HG03196 (cell line): ENCODE data around the gene CLDN15.
"Not testable (repeated sequence)": the region's sequence is repeated elsewhere in the genome, so short reads cannot be mapped to it uniquely, and the experiment has no call there.

ENCODE experiments used
- ATAC-seq: cut with Tn5 transposase; IDR thresholded peaks from one replicate; pipeline ENCODE4 v1.9.1; 2021; ENCODE audit not compliant: unreplicated experiment

CLDN15 gene, protein sequence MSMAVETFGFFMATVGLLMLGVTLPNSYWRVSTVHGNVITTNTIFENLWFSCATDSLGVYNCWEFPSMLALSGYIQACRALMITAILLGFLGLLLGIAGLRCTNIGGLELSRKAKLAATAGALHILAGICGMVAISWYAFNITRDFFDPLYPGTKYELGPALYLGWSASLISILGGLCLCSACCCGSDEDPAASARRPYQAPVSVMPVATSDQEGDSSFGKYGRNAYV

DNA sequence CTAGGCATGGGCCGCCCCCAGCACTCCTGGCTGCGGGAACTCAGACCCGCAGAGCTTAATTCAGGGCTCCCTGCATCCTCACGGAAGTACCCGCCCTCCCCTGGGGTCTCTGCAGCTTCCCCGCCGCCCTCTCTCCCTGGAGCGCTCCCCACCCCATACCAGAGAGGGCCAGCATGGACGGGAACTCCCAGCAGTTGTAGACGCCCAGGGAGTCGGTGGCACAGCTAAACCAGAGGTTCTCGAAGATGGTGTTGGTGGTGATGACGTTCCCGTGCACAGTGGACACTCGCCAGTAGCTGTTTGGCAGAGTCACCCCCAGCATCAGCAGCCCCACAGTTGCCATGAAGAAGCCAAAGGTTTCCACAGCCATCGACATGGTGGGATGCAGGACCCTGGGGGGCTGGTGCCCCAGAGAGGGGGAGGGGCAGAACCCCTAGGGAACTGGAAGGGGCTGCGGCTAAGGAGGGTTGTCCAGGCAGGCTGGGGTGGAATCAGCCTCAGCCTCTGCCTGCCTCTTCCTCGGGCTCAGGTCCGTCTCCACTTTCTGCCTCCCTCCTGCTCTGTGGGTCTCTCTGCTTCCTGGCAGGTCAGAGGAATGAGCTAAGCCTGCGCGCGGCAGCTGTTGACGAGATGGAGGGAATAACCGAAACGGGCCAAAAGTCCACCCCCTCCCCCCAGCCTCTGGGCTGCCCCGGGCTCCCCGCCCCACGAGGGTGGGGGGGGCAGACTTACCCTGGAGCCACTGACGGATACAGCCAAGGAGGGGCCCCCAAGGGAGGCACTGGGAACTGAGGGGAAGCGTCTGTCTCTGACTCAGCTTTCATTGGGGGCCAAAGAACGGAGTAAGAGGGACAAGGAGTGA lies at the start of gene CLDN15:
CLDN15 (minus strand) TSS at position 597 of the 862 bp plus-strand sequence; CDS start at position 376, 221 bp downstream.
- no peak for ATAC-seq

DNA sequence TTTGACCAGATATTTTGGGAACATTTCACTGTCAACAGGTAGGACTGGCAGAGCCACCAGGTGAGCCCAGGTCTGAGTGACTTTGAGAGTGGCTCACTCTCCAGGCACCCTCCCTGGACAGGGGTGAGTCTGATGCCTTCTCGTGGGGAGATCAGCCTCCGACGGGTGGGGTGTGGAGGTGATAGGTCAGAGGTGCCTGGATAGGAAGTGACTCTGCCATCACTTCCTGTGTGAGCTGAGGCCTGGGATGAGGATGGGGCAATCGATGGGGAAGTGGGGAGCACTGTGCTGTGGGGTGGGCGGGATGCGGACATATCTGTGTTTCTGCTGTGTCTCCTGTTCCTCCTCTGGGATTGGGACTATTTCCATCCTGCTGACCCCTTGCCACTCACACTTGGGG lies 49.4 kb upstream of the CLDN15 start:
- no peak for ATAC-seq

DNA sequence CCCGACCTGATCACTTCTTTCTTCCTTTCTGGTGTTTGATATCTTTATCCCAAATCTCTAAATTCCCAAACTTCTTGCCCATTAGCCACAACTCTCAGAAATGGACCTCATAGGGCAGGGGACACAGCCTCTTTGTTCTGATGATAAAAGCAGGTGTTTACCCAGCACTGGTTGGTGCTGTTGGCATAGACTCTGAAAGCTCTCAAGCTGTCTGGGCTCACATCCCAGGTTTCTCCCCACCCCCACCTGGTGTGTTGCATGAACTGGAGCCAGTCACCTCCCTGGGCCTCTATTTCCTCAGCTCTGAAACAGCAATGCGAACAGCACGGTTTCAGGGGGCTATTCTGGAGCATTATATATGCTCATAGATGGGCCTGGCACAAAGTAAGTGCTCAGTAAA lies 48.3 kb upstream of the CLDN15 start:
- ATAC-seq, result not testable (repeated sequence)

DNA sequence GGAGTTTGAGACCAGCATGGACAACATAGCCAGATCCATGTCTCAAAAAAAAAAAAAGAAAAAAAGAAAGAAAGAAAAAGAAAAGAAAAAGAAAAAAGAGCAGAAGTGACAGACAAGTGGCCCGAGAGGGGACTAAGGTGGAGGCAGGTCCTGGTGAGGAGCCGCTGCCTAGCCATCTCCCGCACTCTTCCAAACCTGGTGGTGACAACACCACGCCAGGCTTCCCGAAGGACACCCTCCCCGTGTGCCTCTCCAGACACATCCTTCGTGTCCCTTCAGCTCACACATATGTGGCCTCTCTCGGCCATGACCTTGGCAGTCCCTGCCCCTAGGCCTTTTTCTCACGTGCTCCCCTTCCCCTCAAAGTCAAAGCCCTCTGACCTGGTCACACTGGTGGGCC lies 47.6 kb upstream of the CLDN15 start:
- no peak for ATAC-seq

DNA sequence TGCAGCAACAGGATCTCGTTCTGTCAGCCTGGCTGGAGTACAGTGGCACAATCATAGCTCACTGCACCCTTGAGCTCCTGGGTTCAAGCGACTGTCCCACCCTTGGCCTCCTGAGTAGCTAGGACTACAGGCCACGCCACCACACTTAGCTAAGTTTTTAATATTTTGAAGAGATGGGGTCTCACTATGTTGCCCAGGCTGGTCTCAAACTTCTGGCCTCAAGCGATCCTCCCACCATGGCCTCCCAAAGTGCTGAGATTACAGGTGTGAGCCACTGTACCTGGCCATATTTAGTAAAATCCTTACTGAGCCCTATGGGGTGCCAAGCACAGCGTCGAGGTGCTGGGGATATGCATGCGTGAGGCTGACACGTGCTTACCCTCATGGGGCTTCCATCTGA lies 43.3 kb upstream of the CLDN15 start:
- ATAC-seq, result not testable (repeated sequence)

DNA sequence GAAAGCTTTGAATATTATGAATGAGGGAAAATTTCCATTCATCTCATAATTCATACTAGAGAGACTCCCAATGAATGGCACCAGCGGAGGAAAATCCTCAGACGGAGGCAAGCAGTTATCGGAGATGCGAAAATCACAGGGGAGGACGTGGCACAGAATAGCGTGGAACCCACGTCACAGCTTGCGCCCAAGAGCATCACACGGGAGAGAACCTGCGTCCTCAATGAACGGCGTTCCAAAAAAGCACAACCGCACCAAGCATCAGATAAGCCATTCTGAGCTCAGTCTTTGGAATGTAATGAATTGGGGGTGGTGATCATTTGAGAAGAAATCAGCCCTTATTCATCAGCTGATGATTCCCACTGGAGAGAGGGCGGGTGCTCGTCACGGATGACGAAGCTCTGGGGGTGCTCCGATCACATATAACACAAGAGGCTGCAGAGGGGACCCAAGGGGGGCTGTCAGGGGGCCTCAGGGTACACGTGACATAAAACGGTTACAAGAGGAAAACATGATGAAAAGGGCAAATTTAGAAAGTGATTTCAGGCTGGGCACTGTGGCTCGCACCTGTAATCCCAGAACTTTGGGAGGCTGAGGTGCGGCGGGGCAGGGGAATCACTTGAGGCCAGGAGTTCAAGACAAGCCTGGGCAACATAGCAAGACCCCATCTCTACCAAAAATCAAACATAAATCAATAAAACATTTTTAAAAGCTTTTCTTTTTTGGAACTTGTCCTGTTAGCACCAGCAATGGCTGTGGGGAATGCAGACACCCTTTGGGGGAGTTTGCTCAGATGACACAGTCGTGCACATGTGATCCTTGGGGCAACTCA lies 41.1 kb upstream of the CLDN15 start:
- no peak for ATAC-seq

DNA sequence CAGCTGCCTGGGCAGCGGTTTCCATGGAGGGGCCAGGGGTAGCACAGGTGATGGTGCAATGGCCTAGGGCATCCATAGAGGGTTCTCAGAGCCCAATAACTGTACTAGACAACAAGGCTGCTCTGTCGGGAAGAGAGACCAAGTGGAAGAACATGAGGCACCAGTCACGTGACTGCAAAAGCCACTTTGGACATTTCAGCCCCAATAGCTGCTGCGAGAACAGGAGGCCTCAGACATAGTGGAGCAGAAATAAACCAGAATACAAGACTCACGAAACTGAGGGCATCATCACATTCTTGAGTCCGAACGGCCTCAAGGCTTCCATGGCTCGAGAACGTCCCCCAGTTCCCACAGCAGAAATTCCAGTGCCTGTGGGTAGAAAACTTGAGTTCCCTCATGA lies 39.6 kb upstream of the CLDN15 start:
- ATAC-seq, result no peak

DNA sequence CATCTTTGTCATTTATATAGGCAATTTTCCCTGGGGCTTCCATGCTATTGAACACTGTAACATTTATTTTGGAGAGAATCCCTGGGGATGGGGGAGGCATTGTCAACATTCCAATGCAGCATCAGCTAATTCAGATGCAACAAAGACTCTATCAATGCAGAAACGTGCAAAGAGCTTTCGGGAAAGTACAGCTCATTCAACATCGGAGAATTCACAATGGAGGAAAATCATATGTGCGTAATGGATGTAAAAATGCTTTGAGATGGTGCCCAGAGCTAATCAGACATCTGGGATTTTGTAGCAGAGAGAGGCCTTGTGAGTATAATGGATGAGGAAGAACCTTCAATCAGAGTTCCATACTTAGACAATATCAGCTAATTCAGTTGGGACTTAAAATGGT lies 35.6 kb upstream of the CLDN15 start:
- ATAC-seq, result no peak

DNA sequence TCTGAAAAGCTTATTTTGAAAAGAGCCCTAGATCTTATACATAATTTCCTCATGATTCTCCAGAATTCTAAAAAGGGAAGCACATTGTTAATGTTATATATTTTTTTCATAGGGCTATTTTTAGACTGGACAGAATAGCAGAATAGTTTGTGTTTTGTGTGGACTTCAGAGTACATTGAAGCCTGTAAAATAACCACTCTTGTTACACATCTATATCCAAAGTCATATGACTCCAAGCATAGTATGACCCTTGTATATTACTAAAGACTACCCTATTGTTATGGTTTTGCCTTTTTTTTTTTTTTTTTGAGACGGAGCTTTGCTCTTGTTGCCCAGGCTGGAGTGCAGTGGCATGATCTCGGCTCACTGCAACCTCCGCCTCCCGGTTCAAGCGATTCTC lies 33.4 kb upstream of the CLDN15 start:
- no peak for ATAC-seq

DNA sequence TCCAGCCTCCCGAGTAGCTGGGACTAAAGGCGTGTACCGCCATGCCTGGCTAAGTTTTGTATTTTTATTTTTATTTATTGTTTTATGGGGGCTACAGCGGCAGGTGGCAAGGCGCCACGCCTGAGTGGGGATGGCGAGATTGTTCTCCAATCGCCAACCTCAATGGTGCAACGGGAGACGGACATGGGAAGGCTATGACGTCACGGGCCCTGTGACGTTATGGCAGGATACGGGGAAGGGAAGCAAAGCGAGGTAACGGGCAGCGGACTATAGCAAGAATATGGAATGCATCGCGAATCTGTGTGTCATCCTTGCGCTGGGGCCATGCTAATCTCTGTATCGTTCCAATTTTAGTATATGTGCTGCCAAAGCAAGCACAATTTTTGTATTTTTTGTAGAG lies 32.1 kb upstream of the CLDN15 start:
- ATAC-seq, result no peak

DNA sequence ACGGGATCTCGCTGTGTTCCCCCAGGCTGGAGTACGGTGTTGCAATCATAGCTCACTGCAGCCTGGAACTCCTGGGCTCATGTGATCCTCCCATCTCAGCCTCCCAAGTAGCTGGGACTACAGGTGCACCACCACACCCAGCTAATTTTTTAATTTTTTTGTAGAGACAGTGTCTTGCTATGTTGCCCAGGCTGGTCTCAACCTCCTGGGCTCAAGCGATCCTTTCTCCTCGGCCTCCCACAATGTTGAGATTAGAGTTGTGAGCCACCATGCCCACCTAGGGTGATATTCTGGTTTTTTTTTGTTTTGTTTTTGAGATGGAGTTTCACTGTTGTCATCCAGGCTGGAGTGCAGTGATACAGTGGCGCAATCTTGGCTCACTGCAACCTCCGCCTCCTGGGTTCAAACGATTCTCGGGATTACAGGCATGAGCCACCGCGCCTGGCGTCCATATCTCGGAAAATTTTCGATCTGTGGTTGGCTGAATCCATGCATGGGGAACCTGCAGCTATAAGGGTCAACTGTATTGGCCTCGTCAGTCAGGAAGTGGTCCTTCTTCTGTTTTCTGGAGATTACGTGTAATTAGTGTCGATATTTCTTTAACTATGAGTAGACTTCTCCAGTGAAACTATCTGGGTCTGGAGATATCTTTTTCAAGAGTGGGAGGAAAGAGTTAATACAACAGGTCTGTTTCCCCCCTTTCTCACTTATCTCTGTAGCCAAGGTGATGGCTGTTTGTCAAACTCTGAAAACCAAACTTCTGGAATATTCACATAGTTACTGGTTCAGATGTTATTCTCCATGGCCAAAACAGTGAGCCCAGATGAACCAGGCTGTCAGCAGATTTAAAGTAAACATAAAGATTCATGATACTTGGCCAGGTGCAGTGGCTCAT lies 28.3 kb upstream of the CLDN15 start:
- ATAC-seq, result no peak

DNA sequence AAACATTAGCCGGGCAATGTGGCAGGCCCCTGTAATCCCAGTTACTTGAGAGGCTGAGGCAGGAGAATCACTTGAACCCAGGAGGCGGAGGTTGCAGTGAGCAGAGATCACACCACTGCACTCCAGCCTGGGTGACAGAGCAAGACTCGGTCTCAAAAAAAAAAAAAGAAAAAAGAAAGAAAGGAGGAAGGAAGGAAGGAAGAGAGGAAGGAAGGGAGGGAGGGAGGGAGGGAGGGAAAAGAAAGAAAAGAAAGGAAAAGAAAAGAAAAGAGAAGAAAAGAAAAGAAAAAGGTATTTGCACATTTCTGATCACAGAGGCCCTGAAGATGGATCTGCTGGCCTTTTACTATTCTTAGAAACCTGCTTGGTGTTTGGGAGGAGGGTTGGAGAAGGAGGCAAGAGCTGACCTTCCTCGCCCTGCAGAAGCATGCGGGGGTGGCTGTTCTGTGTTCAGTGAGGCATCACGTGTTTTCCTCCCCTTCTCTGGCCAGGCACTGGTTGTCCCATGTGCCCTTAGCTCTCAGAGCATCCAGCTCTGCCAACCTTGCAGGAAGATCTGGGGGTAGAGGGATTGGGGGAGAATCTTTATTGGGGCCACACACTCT lies 26.6 kb upstream of the CLDN15 start:
- ATAC-seq, result not testable (repeated sequence)

DNA sequence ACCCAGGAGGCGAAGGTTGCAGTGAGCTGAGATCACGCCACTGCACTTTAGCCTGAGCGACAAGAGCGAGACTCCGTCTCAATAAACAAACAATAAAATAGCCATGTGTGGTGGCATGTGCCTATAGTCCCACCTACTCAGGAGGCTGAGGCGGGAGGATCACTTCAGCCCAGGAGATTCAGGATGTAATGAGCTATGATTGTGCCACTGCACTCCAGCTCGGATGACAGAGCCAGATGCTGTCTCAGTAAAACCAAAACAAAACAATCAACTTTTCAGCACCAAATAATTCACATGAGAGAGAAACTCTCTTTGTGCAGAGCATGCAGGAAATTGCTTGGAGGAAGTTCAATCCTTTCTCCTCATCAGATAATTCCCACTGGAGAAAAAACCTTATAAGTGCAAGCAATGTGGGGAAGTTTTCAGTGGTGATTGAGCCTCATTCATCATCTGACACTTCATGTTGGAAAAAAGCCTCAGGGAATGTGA lies 20.7 kb upstream of the CLDN15 start:
- ATAC-seq, result no peak

DNA sequence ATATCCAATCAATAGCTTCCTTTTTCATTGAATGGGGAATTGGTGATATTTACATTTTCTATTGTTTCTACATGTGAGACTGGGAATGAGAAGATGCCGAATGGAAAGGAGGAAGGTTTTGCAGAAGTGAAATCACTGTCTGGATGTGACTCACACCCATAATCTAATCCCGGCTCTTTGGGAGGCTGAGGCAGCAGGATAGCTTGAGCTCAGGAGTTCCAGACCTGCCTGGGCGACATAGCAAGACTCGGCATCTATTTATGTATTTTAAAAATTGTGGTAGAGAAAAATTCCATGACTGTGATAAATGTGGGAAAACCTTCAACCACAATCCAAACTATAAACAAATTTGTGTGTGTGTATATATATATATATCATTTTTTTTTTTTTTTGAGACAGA lies 18.2 kb upstream of the CLDN15 start:
- ATAC-seq, result no peak

DNA sequence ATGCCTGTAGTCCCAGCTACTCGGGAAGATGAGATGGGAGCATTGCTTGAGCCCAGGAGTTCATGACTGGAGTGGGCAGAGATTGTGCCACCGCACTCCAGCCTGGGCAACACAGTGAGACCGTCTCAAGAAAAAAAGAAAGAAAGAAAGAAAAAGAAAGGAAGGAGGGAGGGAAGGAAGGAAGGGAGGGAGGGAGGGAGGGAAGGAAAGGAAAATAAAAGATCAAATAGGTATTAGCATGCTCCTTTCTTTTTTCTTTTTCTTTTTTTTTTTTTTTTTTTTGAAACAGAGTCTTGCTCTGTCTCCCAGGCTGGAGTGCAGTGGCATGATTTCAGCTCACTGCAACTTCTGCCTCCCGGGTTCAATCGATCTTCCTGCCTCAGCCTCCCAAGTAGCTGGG lies 15.6 kb upstream of the CLDN15 start:
- not testable (repeated sequence) for ATAC-seq

DNA sequence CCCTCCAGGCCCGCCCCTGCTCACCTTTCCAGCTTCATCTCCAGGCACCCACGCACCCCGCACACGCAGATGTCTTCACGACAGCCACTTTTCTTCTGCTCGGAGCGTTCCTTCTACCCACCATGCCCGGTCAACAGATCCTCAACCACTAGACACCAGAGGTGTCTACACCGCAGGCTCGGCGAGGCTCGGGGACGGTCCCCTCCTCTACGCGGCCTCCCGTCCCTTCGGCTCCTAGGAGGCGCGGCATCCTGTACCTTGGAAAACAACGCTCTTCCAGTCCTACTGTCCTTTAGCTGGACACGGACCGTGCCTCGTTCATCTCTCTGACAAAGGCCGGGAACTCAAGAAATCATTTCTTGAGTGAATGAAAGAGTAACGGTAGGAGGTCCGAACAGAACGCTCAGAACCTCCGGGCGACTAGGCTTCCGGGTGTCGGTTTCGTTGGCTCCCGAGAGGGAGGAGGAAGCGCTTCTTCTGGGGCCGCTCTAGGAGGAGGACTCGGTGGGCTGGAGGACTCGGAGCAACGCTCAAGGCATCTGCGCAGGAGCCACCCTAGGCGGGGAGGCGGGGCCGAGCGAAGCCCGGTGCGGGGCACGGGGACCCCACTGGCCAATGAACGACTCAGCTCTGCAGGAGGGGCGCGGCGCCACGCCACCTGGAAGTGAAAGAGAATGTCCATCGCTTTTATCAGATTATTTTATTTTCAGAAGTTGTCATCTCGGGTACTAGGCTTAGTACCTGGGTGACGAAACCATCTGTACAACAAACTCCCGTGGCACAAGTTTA lies 14.5 kb upstream of the CLDN15 start:
- peak; percentile 94 for ATAC-seq

DNA sequence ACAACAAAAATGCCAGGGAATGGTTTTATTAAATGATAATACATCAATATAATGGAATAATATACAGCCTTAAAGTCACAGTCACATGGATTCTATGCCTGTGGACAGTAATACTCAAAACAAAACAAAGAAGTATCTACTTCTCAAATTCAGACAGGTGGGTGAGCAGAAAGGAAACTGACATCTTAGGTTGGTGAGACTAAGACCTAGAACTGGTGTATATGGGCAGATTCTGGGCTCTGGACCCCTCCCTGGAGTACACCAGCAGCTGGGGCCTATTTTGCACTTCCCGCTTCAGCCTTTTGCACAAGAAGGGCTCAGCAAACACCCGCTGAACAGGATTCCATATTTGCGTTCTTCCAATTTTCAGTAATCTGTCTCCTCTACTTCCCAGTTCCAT lies 12.7 kb upstream of the CLDN15 start:
- no peak for ATAC-seq

DNA sequence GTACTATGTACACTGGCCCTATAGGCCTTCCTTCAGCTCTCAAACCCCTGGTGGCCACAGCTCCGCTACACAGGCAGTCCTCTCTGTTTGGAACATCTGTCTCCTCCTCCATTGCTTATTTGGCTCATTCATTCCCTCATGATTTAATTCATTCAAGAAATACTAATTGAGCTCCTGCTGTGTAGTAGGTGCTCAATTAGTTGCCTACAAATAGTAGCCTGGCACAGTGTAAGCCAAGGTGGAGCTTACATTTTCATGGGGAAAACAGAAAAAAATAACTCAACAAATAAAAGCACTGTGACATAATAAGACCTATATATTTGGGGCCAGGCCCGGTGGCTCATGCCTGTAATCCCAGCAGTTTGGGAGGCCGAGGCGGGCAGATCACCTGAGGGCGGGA lies 10.7 kb upstream of the CLDN15 start:
- no peak for ATAC-seq

DNA sequence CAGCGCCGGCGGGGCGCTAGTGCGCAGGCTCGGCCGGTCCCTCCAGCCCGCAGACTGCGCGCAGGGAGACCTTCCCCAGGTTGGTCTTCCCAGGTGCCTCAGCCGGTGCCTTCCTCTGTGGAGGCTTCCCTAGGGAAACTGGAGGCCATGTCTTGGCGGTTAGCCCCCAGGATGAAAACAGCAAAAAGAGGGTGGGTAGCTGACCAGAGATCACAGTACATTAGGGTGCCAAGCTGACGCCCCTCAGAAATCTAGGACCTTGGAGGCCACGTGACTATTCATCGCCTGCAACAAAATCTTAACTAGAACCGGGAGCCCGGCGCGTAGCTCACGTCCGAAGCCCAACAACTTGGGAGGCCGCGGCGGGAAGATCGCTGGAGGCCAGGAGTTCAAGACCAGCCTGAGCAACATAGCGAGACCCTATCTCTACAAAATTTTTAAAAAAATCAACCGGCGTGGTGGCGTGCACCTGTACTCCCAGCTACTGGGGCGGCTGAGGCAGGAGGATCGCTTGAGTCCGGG lies 7.6 kb upstream of the CLDN15 start:
- ATAC-seq, result no peak
